Right cardiac atrium (tissue), 5 donors: ENCODE data around the gene UXT. TPM values are rescaled to one million over a fixed set of nuclear protein-coding genes. Genes with fewer than 3 reads are reported as not detected.
"Not testable (repeated sequence)": the region's sequence is repeated elsewhere in the genome, so short reads cannot be mapped to it uniquely, and the experiment has no call there.

ENCODE experiments used
- ATAC-seq, 2 donors: fragments of 200-7000 bp; cut with Tn5 transposase; one replicate each; pipeline versions ENCODE4 v1.8.0 to v1.9.1; 2020; ENCODE audit warnings: moderate library complexity in 2 of 2, mild to moderate bottlenecking in 1 of 2
- DNase-seq, 3 donors: peaks; one replicate each; pipeline ENCODE4 v3.0.0-alpha.2; 2020
- H3K27ac ChIP-seq: one replicate; pipeline ENCODE4 v1.5.1; 2013; ENCODE audit warnings: mild to moderate bottlenecking, low read length, control low read depth, moderate library complexity
- H3K27me3 ChIP-seq: one replicate; pipeline ENCODE4 v1.6.1; 2013; ENCODE audit not compliant: control insufficient read depth, insufficient read depth
- H3K4me1 ChIP-seq: one replicate; pipeline ENCODE4 v1.6.1; 2013; ENCODE audit warnings: low read length; ENCODE audit not compliant: control insufficient read depth, insufficient read depth
- H3K4me3 ChIP-seq: one replicate; pipeline ENCODE4 v1.5.1; 2013; ENCODE audit warnings: low read length, control low read depth
- H3K9me3 ChIP-seq: one replicate; pipeline ENCODE4 v1.6.1; 2013; ENCODE audit warnings: low read length; ENCODE audit not compliant: control insufficient read depth
- WGBS: extraction: QIAGEN DNeasy Blood & Tissue Kit; methylation state at CpG from one replicate; pipeline ENCODE4 v1.1.7; 2013; 5-methylcytosine and 5-hydroxymethylcytosine counted together
- intact Hi-C, 4 donors: fragments of 100-400 bp; cut with DNase I; formaldehyde crosslinking; loops; one replicate each; pipeline versions ENCODE4 v1.11.0 to v1.14.0; 2022 to 2023
- polyA plus RNA-seq: library from polyadenylated mRNA; stranded (reverse); fragments of 200-250 nt; gene quantifications from one replicate; pipeline ENCODE4 v1.2.3, GENCODE V29; 2013
- total RNA-seq, 4 donors: library from RNA; stranded (reverse); fragmentation: NEBNext Ultra II Directional; extraction: Animal tissue kit (Norgen Biotek cat#: 25700); gene quantifications; one replicate each; pipeline ENCODE4 v1.2.1, GENCODE V29; 2021
- donor health status: healthy with polysubstance abuse.
- donor health status: DM: no; HTN: yes; CAD: no.
- donor health status: DM: no; HTN: no; CAD: no.
- donor health status: DM: no; HTN: yes; CAD: no; lungs with severe emphysema.
- donor health status: DM: yes; HTN: yes; CAD: no.

The UXT gene
- total and polyA plus RNA-seq, 5 donors: 97.8 to 155 (median 105) TPM

DNA sequence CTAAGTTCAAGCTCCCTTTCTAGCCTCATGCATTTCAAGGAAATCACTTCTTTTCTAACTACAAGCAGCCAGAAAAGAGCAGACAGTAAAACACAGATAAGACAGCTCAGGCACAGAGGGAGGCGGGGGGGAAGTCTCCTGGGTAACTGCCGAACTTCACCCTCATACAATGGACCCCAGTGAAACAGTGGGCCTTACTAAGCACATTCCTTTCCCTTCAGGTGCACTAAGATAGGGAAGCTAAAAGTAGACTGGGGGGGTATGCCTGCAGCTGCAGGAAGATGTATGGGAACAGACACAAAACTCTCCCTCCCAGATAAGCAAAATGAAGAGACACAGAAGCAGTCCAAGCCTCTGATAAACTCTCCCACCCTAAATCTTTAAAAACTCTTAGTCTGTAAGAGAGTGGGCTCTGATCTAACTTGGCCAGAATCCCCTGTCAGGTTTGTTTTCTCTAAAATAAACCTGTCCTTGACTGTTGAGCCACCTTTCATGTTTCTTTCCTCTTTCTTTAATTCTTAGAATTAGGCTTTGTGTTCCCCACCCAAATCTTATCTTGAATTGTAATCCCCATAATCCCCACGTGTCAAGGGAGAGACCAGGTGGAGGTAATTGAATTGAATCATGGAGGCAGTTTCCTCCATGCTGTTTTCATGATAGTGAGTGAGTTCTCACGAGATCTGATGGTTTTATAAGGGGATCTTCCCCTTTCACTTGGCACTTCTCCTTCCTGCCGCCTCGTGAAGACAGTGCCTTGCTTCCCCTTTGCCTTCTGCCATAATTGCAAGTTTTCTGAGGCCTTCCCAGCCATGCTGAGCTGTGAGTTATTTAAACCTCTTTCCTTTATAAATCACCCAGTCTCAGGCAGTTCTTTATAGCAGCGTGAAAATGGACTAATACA, 17.2 kb upstream of the UXT start:
- H3K27ac ChIP-seq, intact Hi-C loops, H3K27me3 ChIP-seq, H3K9me3 ChIP-seq, ATAC-seq, H3K4me3 ChIP-seq, H3K4me1 ChIP-seq: not testable (repeated sequence)
- 68% methylated on average over 7 of the region's 7 CpGs for WGBS
- DNase-seq: peak in 1 of 3 donors; percentile 28

DNA sequence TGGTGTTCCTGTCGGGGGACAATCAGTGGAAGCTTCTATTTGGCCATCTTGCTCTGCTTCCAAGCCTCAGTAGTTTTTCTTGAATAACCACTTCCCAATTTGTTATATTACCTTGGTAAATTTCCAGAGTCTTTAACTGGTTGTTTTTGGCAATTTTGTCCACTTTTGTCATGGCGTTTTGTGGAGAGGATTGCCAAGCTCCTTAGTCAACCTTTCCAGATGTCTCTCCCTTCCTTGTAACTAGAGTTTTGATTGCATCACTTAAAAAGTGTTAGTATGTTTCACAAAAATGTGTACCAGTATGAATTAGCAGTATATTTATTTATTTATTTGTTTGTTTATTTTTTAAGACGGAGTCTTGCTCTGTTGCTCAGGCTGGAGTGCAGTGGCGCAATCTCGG, 15.8 kb upstream of the UXT start:
- ATAC-seq (no peak), DNase-seq (no peak)
- intact Hi-C loops: no loop called here
- Histone ChIP-seq H3K9me3 (no peaks in the 10 kb centered on the region), H3K27me3 (no peaks in the 10 kb centered on the region), H3K4me1 (no peaks in the 10 kb centered on the region), H3K4me3 (no peak overlapping the region), H3K27ac (no peak overlapping the region)
- 82% methylated on average over 5 of the region's 5 CpGs for WGBS

DNA sequence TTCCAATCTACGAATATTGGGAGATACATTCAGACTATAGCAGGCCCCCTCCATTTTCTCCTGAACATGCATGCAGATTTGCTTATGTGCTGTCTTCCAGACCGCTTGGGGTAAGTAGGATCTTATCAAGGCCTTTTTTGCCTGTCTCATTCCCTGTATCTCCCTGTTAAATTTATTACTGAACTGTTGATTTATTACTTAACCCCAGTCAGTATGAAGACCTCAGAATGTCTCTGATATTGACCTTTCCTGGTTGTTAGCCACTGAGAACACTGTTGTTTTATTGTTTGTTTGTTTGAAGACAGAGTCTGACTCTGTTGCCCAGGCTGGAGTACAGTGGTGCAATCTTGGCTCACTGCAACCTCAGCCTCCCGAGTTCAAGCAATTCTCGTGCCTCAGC, 6.8 kb upstream of the UXT start:
- ATAC-seq, H3K4me1 ChIP-seq, H3K27me3 ChIP-seq, H3K4me3 ChIP-seq, intact Hi-C loops, H3K27ac ChIP-seq, H3K9me3 ChIP-seq, DNase-seq: not testable (repeated sequence)
- WGBS: 90% methylated on average over 4 of the region's 4 CpGs

GRCh38 chrX:47664737-47665136, 5.8 kb upstream of the UXT start:
- Histone ChIP-seq H3K4me1 (no peaks in the 10 kb centered on the region), H3K27me3 (no peaks in the 10 kb centered on the region), H3K4me3 (no peak overlapping the region), H3K9me3 (no peaks in the 10 kb centered on the region), H3K27ac (no peak overlapping the region)
- DNase-seq (no peak), ATAC-seq (no peak)
- intact Hi-C loops: no loop called here
- WGBS: 76% methylated on average over 5 of the region's 5 CpGs

DNA sequence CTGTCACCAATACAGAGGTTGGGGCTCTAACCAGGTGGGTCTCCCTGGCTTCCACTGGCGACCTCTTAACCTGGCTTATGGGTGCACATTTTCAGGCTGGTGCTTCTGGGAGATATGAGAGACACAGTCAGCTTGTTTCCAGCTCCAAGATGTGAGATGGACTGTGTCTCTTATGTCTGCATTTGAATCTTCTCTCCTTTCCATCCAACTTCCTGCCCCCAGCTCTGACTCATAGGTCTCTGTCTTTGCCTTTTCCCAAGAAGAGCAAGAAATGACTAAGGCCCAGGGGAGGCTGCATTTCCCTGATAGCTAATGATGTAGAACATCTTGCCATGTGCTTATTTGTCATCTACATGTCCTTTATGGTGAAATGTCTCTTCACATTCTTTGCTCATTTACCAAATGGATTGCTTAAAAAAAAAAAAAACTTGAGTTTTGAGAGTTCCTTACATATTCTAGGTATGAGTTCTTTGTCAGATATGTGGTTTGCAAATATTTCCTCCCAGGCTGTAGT, 3.2 kb upstream of the UXT start:
- H3K27me3 ChIP-seq: no peaks in the 10 kb centered on the region
- H3K27ac ChIP-seq: no peak overlapping the region
- WGBS: 90% methylated on average over 1 of the region's 1 CpG
- no peak for DNase-seq
- no peak for ATAC-seq
- H3K4me1 ChIP-seq: no peaks in the 10 kb centered on the region
- H3K4me3 ChIP-seq: no peak overlapping the region
- H3K9me3 ChIP-seq: no peaks in the 10 kb centered on the region
- intact Hi-C loops: no loop called here

DNA sequence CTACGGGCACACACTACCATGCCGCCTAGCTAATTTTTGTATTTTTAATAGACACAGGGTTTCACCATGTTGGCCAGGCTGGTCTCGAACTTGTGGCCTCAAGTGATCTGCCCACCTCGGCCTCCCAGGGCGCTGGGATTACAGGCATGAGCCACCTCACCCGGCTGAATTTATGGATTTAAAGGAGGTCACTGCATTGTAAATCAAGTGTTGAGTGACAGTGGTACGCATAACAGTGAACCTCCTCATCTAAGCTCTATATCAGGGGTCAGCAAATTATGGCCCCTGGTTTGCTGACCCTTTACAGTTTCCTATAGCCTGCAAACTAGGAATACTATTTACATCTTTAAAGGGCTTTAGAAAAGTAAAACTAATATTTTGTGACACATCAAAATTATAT, 2.6 kb upstream of the UXT start:
- no peak overlapping the region for H3K4me3 ChIP-seq
- intact Hi-C loops: no loop called here
- DNase-seq (no peak), ATAC-seq (no peak)
- H3K9me3 ChIP-seq: no peaks in the 10 kb centered on the region
- H3K27me3 ChIP-seq: no peaks in the 10 kb centered on the region
- H3K4me1 ChIP-seq: no peaks in the 10 kb centered on the region
- no peak overlapping the region for H3K27ac ChIP-seq
- 92% methylated on average over 7 of the region's 7 CpGs for WGBS

GRCh38 chrX:47659421-47659726, 394 bp upstream of the UXT start:
- Histone ChIP-seq H3K9me3 (no peaks in the 10 kb centered on the region), H3K4me3 (peak overlapping the region; percentile 64), H3K4me1 (no peaks in the 10 kb centered on the region), H3K27ac (peak overlapping the region; percentile 90), H3K27me3 (no peaks in the 10 kb centered on the region)
- ATAC-seq: no peak
- 22% methylated on average over 8 of the region's 8 CpGs for WGBS
- DNase-seq: no peak
- intact Hi-C loops: loop anchor here in 1 of 4 donors (10.0 kb wide), 1 partner anchor 365 kb away; no protein-coding TSS in a partner anchor

GRCh38 chrX:47658301-47658683, 688 bp downstream of the UXT start:
- 1% methylated on average over 13 of the region's 13 CpGs for WGBS
- ATAC-seq (no peak), DNase-seq (no peak)
- Histone ChIP-seq H3K27ac (peak overlapping the region; percentile 98), H3K9me3 (no peaks in the 10 kb centered on the region), H3K4me3 (peak overlapping the region; percentile 64), H3K27me3 (no peaks in the 10 kb centered on the region), H3K4me1 (no peaks in the 10 kb centered on the region)
- intact Hi-C loops: loop anchor here in 1 of 4 donors (10.0 kb wide), 1 partner anchor 367 kb away; no protein-coding TSS in a partner anchor

DNA sequence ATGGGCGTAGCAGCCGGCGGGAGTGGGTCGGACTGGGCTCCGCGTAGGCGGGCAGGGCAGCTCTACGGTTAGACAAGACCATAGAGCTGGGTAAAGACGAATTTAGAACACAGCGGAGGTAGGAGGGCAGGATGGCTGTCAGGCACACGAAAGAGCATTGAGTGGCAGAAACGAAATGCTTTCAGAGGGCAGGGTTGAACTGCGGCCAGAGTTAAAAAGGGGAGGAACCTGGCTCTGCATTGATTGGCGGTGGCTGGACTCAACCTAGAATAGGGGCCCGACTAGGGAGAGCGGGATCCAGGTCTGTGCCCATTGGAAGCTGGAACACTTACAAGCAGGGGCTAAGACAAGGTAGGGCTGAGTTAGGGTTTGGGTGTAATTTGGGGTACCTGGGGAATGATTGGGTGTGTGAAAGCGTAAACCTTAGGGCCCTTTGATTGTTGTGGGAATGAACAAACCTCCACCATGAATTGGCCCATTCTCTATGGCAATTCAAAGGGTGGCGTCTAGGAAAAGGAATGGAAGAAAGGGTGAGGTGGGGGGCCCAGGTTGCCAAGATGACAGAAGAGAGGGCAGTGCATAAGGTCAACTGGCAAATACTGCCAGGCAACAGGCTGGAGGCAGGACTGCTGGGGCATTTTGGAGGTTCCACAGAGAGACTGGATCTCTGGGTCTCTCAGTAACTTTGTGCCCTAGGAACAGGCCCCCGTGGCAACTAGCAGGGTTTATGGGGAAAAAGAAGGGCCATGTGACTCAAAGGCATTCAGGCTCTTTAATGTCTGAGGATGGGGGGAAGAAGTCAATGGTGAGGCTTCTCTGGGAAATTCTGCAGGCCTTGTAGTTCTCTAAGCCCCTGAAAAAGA, 7.7 kb downstream of the UXT start:
- H3K9me3 ChIP-seq: no peaks in the 10 kb centered on the region
- ATAC-seq: peak; percentile 13 to 25
- no peak for DNase-seq
- H3K4me1 ChIP-seq: peaks cover 9% of the 10 kb centered on the region
- H3K4me3 ChIP-seq: peak overlapping the region; percentile 70
- intact Hi-C loops: loop anchor here in 1 of 4 donors (10.0 kb wide), 1 partner anchor 374 kb away; no protein-coding TSS in a partner anchor
- no peaks in the 10 kb centered on the region for H3K27me3 ChIP-seq
- peak overlapping the region; percentile 83 for H3K27ac ChIP-seq
- 11% methylated on average over 19 of the region's 19 CpGs for WGBS

- intact Hi-C loops: loop anchor here in 1 of 4 donors (10.0 kb wide), 1 partner anchor 374 kb away; no protein-coding TSS in a partner anchor
- ATAC-seq: peak; percentile 98
- WGBS: under 1% methylated on average over 65 of the region's 65 CpGs
Measured at GRCh38 chrX:47650164-47651042, 8.6 kb downstream of the UXT start, which contains the start of gene ELK1. ELK1 (minus strand) TSS chrX:47650563; CDS start chrX:47641441, 9,122 bp downstream.

More at GRCh38 chrX:47650164-47651042, 8.6 kb downstream of the UXT start, which contains the start of gene ELK1:
- Histone ChIP-seq H3K4me3 (peak within 1 kb of the TSS; percentile 70), H3K9me3 (no peaks in the 10 kb centered on the region), H3K27ac (peak within 1 kb of the TSS; percentile 83), H3K27me3 (no peaks in the 10 kb centered on the region), H3K4me1 (peaks cover 10% of the 10 kb centered on the region)
- DNase-seq: peak; percentile 95 to 97 (median 97)
